HG03045 (cell line): ENCODE measurements around the gene INPP4A.
"Not testable (repeated sequence)": the region's sequence is repeated elsewhere in the genome, so short reads cannot be mapped to it uniquely, and the experiment has no call there.

Experiments used
- ATAC-seq: cut with Tn5 transposase; IDR thresholded peaks from one replicate; pipeline ENCODE4 v1.9.1; 2021; ENCODE audit warnings: mild to moderate bottlenecking, moderate library complexity; ENCODE audit not compliant: unreplicated experiment

Gene INPP4A

DNA sequence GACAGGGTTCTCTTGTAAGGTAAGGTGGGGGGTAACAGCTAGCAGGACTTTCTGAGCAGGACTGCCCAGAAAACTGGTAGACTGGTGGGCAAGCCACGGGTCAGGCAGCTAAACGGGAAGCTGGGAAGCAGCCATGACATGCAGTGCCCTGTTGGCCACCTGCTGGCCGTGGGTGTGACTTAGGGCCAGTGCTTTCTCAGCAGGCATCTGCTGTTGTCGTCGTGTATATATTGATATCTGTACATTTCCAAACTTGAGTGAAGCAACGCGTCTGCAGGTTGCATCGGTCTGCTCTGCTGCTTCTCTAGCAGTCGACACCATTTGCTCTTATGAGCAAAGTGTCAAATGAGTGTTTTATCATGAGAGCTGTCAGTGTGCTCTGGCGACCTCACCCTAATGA lies 132.7 kb downstream of the INPP4A start:
- ATAC-seq = no peak

DNA sequence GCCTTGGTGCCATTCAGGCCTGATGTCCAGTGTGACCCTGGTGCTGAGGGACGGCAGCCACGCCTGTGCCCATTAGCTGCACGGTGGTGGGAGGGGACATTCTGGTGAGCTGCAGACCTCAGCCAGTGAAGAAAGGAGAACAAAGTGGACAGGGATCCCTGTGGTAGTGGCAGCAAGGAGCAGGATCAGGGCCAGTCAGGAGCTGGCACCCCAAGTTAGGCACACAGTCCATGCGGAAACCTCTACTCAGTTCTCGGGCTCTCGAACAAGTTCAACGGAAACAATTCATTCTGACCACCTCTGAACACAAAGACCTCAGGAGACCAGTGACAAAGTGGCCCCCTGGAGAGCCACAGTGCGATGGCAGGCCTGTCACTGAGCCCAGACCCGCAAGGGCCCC lies 133.6 kb downstream of the INPP4A start:
- no peak for ATAC-seq

DNA sequence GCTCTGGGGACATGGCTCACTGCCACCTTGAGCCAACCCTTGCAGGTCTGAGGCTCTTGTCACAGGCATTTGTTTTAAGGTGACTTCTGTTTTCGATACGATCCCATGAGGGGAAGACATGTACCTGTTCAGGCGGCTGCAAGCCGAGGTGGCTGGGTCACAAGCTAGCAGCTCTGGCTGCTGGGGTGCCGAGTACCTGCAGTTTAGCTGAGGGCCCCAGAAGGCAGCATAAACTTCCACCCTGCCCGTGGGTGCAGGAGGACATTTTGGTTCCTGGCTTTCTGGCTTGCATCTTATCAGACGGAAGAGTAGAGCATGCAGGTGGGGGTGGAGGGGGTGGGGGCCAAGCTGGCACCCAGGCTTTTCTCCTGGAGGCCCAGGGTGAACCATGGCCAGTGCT lies 135.3 kb downstream of the INPP4A start:
- no peak for ATAC-seq

DNA sequence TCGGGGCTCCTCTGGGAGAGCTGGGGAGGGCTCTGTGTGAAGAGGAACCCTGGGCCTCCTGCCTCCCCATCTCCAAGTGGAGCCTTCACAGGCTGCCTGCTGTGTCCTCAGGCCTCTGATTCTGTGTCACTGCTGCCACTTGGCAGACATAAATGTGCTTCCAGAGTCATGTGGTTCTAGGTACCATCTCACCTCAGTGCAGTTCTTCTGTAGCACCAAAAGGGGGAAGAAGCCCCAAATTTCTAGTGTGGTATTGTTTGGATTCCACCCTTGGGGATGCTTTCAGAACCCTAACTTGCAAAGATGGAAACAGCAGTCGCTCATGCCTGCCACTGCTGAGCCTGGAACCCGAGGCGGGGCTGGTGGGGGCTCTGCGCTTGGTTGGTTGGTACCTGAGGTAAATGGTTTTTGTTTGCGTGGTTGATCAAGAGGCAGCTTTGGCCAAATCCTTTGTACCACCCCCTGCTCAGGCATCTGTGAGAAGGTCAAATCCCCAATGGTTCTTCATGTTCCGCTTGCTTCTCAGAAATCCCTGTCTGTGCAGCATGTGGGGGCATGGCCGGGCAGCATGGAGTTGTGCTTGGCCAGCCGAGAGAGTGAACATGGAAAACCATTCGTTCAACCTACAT lies 136.1 kb downstream of the INPP4A start:
- no peak for ATAC-seq

DNA sequence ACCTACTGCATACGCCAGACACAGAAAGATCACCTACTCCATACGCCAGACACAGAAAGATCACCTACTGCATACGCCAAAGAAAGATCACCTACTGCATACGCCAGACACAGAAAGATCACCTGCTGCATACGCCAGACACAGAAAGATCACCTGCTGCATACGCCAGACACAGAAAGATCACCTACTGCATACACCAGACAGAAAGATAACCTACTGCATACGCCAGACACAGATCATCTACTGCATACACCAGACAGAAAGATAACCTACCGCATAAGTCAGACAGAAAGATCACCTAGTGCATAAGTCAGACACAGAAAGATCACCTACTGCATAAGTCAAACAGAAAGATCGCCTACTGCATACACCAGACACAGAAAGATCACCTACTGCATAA lies 137.9 kb downstream of the INPP4A start:
- no peak for ATAC-seq

DNA sequence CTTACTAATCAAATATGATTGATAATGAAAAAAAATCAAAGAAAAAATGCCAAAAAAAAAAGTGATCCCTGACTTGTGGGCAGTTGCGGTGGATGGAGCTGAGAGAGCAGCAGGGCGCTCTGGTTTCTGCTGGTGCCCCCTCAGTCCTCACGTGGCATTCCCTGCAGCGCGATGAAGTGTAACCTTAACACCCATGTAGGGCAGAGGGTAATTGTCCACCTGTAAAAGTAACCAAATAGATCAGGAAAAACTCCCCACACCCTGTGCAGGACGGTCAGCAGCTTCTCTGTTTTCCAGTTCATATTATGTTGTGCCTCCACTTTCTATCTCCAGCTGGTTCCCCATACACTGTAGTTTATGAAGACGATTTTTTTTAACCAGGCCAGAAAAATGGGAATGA lies 138.6 kb downstream of the INPP4A start:
- no peak for ATAC-seq

DNA sequence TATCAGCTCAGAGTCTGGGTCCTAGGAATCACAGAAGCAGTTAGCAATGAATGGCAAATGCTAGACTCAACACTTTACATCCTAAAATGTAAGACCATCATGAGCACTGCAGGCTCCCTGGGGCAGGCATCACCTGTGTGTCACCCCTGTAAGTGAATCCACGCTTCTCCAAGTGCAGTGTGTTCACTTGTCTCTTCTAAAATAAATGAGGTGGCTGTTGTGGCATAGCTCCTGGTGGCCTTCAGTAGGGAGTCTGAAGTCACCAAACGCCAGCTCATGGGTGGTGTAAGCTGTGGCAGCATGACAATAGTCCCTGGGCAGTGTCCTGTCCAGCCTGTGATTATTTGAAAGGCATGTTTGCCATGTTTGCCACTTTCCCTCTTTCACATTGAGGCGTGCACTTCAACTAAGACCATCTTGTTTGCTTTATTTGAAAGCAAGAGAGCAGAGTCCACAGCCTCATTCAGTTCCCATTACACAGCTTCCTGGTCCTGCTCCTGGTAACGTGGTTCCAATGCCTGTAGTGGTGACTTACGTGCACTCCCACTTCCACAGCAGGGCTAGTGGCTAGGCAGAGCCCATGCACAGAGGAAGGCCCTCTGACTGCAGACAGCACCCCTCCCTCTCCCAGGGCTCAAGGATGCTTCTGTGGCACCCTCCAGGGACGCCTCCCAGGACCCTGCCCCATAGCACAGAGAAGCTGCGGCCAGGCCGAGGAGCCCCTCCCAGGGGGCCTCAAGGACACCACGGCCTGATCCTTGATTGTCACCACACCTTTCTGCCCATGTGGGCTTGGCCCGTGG lies 139.4 kb downstream of the INPP4A start:
- no peak for ATAC-seq

DNA sequence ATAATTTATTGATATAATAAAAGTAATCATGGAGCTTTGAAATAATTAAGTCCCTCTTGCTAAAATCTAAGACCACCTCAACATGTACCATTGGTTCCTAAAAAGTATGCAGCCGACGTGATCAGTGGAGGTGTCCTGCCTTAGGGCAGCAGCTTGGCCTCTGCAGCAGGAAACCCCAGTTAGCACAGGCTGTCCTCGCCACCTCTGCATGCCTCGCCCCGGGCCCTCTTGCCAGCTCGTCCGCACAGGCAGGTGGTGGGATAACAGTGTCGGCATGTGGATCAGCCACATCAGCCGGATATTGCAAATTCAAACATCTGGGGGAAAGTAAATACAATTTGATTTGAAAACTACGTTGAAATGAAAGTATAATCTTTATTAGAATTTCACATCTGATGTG lies 140.7 kb downstream of the INPP4A start:
- ATAC-seq = no peak

DNA sequence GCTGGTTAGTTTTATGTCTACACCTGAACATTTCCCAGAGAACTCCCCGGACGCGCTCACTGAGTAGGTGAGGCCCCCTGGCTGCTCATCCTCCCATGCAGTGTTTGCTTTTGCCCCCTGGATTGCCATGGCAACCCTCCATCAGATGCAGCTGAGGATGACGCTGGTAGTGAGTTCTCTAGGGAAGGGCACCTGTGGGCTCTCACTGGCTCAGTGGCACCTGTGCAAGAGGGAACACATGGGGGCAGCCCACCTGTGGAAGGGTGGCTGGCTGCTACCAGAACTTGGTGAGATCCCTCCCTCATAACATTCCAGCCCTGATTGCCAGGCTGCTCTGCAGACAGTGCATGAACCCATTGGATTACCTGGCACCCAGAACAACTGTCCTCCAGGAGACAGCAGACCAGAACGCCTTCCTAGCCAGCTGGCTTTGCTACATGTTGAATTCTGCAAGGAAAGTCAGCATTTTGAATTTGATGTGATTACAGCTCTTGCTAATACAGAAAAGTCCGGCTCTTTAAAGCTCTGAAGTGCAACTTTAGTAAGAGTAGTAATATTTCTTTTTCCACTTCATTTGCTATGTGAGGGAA lies 142.0 kb downstream of the INPP4A start:
- ATAC-seq = no peak

DNA sequence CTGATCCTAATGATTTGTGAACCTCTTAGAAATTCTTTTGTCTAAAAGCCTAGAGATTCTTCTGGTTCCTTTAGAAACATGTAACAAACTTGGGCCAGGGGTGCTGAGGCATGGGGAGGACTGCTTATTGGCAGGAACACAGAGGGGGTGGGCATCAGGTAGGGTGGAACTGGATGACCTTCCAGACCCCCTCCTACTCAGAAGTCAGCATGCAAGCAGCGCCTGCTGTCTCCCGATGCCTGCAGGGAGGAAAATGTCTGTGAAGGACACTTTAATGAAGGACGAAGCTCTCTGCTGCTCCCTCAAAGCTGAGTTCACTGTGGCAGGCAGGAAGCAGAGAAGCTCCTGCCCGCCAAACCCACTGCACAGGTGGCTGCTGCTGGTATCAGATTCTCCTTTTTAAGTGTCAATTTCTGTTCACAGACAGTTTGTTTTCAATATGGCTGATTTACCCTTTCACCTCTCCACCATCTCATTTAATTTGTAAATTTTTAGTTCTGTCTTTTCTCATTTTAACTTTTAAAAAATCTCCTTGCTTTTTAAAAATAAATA lies 144.3 kb downstream of the INPP4A start:
- ATAC-seq = no peak

DNA sequence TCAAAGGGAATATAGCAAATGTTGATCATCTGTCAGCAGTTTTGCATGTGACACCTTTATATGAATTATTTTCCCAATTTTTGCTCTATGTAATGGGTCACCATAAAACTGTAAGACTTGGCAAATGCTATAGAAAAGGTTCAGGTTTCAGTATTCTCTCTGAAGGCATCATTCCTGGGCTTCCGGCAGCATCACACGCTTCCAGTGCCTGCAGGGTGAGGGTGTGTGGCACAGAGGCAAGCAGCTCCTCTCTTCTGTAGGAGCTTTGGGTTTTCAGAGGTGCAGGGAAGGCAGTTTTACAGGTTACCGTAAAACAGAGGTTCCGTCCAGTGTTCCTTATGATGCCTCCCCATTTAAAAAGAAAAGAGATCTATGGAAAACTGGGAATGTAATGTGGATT lies 144.8 kb downstream of the INPP4A start:
- no peak for ATAC-seq

DNA sequence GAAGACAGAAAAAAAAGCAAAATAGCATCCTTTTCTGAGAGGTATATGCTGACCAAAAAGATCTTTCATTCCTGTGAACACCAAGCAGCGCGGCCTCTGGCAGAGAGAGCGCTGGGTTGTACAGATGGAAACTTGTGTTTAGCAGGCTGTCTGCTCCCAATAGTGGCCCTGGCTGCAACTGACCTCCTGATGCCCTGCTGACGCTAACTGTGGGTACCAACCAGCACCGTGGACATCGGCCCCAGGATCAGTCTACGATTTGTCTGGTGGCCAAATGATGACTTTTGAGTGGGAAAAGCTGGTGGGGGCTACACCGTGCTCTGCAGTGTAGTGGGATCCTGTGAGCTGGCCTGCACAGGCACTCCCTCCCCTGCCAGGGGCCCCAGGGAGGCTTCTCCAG lies 147.9 kb downstream of the INPP4A start:
- no peak for ATAC-seq

DNA sequence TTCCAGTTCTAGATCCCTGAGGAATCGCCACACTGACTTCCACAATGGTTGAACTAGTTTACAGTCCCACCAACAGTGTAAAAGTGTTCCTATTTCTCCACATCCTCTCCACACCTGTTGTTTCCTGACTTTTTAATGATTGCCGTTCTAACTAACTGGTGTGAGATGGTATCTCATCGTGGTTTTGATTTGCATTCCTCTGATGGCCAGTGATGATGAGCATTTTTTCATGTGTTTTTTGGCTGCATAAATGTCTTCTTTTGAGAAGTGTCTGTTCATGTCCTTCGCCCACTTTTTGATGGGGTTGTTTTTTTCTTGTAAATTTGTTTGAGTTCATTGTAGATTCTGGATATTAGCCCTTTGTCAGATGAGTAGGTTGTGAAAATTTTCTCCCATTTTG lies 150.0 kb downstream of the INPP4A start:
- not testable (repeated sequence) for ATAC-seq

DNA sequence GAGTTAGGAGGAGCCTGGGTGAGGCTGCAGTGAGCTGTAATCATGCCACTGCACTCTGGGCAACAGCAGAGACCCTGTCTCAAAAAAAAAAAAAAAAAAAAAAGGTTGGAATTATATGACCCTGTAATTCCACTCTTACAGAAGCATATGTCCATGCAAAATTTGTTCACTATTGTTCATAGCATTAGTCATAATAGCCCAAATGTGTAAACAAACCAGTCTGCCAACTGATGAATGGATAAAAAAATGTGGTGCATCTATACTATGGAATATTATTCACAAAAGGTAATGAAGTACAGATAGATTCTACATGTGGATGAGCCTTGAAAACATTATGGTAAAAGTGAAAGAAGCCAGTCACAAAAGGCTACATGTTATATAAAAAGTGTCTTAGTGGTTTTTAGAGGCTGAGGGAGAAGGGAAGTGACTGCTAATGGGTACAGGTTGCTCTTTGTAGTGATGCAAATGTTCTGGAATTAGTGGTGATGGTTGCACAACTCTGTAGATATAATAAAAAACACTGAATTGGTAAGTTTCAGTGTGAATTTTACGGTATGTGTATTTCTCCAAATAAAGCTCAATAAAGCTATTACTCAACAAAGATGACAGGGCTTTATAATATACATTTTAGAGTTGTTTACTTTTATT lies 154.2 kb downstream of the INPP4A start:
- ATAC-seq = no peak

DNA sequence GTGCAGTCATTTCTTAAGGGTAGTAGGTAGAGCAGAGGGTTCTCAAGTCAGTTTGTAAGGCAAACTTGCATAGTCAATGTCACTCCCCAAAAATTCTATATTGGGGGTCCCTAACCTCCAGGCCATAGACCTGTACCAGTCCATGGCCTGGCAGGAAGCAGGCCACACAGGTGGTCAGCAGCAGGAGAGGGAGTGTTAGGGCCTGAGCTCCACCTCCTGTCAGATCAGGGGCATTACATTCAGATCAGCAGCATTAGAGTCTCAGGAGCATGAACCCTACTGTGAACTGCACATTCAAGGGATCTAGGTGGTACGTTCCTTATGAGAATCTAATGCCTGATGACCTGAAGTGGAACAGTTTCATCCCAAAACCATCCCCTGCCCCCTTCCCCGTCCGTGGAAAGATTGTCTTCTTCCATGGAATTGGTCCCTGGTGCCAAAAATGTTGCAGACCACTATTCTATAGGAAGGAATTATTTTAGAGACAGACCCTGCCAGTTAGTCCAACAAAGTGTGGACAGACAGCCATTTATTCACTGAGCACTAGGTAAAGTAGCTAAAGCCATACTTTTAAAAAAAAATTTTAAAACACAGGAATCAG lies 157.0 kb downstream of the INPP4A start:
- no peak for ATAC-seq

DNA sequence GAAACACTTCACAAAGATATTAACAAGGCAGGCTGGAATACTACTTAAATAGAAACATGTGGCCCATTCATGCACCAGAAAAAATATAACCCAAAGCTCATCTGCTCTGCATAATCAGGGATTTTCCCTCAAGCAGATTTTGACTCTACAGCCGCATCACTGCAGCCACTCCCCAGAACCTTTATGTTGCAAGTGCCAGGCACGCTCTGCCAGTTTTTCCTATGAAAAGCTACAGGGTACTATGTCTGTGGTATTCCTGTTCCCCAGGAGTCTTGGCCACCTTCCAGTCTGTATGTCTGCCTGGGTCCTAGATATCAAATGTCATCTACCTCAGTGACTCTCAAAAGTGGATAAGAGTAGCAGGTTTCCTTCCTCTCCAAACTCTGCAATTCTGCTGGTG lies 159.9 kb downstream of the INPP4A start:
- ATAC-seq = no peak

DNA sequence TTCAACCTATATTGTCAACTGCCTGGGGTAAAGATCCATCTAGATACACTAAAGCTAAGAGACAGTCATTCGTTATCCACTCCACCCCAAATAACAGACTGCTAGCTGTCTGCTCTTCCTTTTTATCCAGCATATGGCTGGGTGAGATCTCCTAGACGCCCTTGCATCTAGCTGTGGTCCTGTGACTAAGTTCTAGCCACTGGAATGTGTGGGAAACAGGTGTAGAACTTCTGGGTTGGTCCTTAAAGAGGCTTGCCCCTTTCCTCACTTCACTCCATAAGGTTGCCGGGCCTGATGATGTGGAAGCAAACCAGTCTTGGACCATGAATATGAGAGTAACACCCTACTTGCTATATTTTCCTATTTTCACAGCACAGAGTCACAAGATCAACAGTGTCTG lies 160.4 kb downstream of the INPP4A start:
- ATAC-seq = no peak

DNA sequence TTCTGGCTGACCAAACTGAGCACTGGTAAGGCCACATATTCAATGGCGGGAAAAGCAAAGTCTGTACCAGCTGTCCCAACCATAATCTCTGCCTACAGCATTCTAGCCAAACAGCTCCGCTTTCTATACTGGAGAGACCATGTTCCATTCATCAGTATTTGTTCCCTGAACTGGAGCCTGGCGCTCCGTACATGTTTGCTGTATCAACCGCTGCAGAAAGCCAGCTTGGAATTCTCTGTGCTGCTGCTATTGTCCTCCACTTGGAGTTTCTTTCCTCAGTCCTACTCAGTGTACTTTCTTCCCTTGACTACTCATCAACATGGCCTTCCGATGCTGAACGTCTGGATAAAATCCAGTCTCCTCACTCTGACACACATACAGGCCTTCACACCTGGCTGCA lies 161.8 kb downstream of the INPP4A start:
- no peak for ATAC-seq

DNA sequence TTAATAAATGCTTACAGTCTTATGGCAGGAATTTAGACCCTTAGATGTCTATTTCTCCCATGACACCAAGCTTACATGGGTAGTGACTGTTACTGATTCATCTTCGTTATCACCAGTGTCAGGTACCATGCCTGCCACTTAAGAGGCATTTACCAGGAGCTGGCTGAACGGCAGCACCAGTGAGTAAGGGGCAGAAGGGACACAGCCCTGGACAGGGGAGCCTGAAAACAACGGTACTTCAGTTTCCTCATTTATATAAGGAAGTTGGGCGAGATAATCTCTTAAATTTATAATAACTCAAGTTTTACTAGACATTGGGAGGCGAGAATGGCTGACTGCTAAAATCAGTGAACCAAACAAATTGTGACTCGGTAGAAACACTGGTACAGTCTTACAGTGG lies 162.4 kb downstream of the INPP4A start:
- ATAC-seq = no peak

DNA sequence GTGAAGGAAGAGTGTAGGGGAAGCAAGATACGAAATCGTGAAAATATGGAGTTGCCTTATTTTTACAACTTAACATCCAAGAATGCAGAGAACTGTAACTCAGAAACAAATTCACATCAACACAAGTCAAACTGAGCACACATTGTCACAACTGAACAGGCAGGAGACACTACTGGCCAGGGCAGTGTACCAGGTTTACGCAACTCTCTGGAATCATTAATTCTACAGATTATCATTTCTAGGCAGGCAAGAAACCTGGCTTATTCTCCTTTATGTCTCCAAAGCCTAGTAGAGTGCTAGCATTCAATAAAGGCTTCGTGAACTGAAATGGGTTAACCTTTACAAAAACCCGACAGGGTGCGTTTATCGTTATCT lies 163.1 kb downstream of the INPP4A start:
- no peak for ATAC-seq
